AG09319 (cell line): Measurements from ENCODE around the gene CRY2.

Experiments used
- DNase-seq: peaks from one replicate; pipeline ENCODE4 v3.0.0-alpha.2; 2010; ENCODE audit warnings: low read depth; ENCODE audit errors: extremely low read depth
- TF ChIP-seq, protein P1 (sequence below): IDR thresholded peaks from 2 replicates; pipeline ENCODE4 v1.5.1; 2011; ENCODE audit warnings: low read depth, mild to moderate bottlenecking, inconsistent platforms, low read length, moderate library complexity

Gene CRY2

GRCh38 chr11:45890886-45891550 is 43.7 kb downstream of the CRY2 start:
- no peak for DNase-seq
- TF ChIP-seq, protein P1, sequence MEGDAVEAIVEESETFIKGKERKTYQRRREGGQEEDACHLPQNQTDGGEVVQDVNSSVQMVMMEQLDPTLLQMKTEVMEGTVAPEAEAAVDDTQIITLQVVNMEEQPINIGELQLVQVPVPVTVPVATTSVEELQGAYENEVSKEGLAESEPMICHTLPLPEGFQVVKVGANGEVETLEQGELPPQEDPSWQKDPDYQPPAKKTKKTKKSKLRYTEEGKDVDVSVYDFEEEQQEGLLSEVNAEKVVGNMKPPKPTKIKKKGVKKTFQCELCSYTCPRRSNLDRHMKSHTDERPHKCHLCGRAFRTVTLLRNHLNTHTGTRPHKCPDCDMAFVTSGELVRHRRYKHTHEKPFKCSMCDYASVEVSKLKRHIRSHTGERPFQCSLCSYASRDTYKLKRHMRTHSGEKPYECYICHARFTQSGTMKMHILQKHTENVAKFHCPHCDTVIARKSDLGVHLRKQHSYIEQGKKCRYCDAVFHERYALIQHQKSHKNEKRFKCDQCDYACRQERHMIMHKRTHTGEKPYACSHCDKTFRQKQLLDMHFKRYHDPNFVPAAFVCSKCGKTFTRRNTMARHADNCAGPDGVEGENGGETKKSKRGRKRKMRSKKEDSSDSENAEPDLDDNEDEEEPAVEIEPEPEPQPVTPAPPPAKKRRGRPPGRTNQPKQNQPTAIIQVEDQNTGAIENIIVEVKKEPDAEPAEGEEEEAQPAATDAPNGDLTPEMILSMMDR = no peak

DNA sequence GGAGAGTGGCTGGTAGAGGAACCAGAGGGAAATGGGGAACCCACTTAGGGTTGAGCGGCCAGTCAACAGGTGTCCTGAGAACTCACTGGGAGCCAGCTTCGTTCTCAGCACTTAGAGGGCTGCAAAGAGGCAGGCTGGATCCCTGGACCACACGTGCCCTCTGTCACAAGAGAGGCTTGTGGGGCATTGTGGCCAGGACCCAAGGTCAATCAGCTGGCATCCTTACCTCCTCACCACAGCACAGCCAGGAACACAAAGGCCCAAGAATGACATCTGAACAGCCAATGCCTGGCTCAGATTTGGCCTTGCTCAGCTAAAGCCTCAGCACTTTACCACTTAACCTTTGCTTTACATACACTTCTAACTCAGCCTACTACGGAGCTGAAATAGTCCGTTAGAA is 45.6 kb downstream of the CRY2 start:
- DNase-seq = no peak
- TF ChIP-seq, protein P1 = no peak

DNA sequence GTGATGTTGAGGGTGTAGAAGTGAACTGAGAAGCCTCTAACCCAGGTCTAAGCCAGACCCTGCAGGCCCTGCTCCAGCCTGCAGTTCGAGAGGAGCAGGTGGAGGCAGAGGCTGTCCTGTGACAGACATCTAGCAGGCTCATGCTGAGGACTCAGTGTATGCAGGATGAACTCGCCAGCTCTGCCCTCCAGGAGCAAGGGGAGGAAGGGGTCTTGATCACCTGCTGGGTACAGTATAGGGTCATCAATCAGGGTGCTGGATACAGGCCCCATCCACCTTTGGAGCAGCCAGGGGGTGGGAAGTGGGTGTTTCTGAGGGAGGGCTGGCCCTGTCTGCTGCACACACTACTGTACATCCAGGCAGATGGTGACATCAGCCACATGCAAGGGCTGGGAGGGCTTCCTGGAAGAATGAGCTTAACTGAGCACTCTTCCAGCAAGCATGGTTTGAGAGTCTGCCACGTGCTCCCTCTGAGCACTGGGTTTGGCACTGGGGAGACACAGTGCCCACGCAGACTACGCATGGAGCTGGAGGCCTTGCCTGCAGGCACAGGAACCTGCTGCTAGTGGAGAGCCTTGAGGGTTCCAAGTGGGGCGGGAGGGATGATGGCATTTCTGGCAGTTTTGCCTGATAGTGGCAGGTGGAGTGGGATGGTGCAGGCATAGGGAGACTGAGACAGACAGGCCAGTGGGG is 47.4 kb downstream of the CRY2 start:
- DNase-seq = no peak
- TF ChIP-seq, protein P1 = no peak

- TF ChIP-seq, protein P1 = no peak
Observed at GRCh38 chr11:45895553-45896259, 48.4 kb downstream of the CRY2 start.

GRCh38 chr11:45896422-45896984 is 49.2 kb downstream of the CRY2 start:
- no peak for DNase-seq
- TF ChIP-seq, protein P1 = no peak

More at GRCh38 chr11:45895553-45896259, 48.4 kb downstream of the CRY2 start:
- no peak for DNase-seq

GRCh38 chr11:45897556-45897955 is 50.3 kb downstream of the CRY2 start:
- DNase-seq = no peak
- TF ChIP-seq, protein P1 = no peak

DNA sequence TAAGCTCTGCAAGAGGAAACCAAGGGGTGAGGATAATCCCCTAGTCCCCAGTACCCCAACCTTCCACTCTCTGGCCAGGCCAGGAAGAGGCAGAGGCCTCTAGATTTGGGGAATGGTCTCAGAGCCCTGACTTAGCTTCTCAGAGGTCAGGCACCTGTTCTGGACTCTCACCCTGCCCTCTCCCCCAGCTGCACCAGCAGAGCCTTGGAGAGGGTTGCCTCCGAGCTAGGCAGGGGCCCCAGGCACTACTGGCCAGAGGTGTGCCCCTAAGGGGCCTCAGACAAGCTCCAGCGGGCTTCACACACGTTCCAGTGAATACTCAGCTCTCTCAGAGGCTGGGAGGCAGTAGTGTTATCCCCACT is 51.8 kb downstream of the CRY2 start:
- TF ChIP-seq, protein P1 = no peak
- DNase-seq = no peak
